ENCODE data around the gene SLC8B1.

Gene SLC8B1

DNA sequence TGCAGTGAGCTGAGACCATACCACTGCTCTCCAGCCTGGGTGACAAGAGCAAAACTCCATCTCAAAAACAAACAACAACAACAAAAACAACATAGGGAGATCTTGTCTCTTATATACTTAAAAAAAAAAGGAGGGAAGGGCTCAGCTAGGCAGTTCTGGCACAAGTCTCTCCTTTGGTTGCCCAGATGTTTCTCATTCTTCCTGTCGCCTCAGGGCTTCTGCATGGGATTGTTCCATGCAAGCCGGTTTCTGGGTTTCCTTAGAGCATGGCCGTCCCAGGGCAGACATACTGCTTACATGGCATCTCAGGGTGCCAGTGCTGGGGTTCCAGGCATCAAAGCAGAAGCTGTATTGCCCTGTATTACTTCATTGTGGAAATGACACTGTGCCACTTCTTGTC is 5.2 kb upstream of the SLC8B1 start:
- no peak overlapping the region for H3K27ac Mint-ChIP-seq
- no peak overlapping the region for H3K4me3 Mint-ChIP-seq
- TF ChIP-seq, protein P1, sequence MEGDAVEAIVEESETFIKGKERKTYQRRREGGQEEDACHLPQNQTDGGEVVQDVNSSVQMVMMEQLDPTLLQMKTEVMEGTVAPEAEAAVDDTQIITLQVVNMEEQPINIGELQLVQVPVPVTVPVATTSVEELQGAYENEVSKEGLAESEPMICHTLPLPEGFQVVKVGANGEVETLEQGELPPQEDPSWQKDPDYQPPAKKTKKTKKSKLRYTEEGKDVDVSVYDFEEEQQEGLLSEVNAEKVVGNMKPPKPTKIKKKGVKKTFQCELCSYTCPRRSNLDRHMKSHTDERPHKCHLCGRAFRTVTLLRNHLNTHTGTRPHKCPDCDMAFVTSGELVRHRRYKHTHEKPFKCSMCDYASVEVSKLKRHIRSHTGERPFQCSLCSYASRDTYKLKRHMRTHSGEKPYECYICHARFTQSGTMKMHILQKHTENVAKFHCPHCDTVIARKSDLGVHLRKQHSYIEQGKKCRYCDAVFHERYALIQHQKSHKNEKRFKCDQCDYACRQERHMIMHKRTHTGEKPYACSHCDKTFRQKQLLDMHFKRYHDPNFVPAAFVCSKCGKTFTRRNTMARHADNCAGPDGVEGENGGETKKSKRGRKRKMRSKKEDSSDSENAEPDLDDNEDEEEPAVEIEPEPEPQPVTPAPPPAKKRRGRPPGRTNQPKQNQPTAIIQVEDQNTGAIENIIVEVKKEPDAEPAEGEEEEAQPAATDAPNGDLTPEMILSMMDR (IDR thresholded peaks at IDR 0.05), result no peak
- H3K36me3 Mint-ChIP-seq (ENCODE audit: low read depth), result no peaks in the 10 kb centered on the region
- H3K27me3 Mint-ChIP-seq (ENCODE audit: low read depth, poor library complexity), result peaks cover 45% of the 10 kb centered on the region
- no peaks in the 10 kb centered on the region for H3K4me1 Mint-ChIP-seq
- DNase-seq, result no peak
- H3K9me3 Mint-ChIP-seq, result no peaks in the 10 kb centered on the region

DNA sequence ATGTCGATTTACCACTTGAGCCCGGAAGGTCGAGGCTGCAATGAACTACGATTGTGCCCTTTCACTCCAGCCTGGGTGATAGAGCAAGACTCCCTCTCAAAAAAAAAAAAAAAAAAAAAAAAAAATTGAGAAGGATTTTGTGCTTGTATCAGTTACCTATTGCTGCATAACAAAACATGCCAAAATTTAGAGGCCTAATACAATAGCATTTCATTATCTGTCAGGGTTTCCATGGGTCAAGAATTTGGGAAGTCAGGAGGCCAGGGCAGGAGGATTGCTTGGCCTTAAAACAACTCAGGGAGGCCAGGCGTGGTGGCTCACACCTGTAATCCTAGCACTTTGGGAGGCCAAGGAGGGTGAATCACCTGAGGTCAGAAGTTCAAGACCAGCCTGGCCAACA is 4.6 kb upstream of the SLC8B1 start:
- no peaks in the 10 kb centered on the region for H3K9me3 Mint-ChIP-seq
- no peak for DNase-seq
- H3K4me1 Mint-ChIP-seq, result peaks cover 3% of the 10 kb centered on the region
- H3K27ac Mint-ChIP-seq, result no peak overlapping the region
- no peaks in the 10 kb centered on the region for H3K36me3 Mint-ChIP-seq (ENCODE audit: low read depth)
- TF ChIP-seq, protein P1 (IDR thresholded peaks at IDR 0.05), result no peak
- no peak overlapping the region for H3K4me3 Mint-ChIP-seq
- H3K27me3 Mint-ChIP-seq (ENCODE audit: low read depth, poor library complexity), result peaks cover 48% of the 10 kb centered on the region

DNA sequence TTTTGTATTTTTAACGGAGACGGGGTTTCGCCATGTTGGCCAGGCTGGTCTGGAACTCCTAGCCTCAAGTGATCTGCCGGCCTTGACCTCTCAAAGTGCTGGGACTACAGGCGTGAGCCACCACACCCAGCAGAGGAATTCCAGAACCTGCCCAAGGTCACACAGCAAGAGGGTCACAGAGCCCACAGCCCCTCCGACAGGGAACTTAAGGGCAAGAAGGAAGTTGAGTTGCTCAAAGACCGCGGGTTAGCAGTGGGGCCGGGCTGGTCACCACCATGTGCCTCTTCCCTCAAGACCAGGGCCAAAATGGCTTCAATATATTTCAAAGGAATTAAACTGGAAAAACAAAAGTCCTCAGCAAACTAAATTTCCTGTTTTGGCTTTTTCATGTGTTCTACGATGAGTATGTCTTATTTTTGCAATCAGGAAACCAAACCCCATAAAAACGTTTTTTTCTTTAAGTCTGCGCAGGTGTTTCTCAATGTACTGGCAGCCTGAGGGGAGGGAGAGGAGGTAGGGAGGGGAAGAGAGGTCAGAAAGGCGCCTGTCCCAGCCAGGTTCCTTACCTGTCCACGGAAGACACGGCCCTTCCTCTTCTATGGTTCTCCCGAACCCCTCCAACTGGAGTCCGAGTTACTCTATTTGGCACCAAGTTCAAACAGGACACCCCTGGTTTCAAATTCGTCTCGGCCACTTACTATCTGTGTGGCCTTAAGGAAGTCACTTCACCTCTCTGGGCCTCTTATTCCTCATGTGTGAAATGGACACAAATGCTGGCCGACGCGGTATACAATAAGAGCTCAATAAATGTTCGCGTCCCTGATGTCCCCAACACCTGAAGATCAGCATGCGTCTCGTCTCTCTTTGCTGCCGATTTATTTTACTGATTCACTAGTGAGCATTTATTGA is 778 bp downstream of the SLC8B1 start:
- H3K4me1 Mint-ChIP-seq, result peaks cover 6% of the 10 kb centered on the region
- TF ChIP-seq, protein P1 (IDR thresholded peaks at IDR 0.05), result no peak
- no peak for DNase-seq
- no peaks in the 10 kb centered on the region for H3K9me3 Mint-ChIP-seq
- peak overlapping the region; percentile 87 for H3K4me3 Mint-ChIP-seq
- H3K36me3 Mint-ChIP-seq (ENCODE audit: low read depth), result peaks cover 9% of the 10 kb centered on the region
- H3K27ac Mint-ChIP-seq, result no peak overlapping the region
- peaks cover 58% of the 10 kb centered on the region for H3K27me3 Mint-ChIP-seq (ENCODE audit: low read depth, poor library complexity)

DNA sequence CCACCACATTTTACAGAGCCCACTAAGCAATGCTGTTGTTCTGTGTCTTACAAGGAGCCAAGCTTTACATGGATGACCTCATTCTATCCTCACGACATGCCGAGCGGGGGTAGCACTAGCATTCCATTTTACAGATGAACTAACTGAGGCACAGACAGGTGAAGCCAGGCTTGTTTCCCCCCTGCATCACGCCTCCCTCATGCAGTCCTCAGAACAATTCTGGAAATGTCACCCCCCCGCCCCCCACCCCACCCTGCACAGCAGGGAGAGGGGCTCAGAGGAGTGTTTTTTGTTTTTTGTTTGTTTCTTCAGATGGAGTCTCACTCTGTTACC is 1.5 kb downstream of the SLC8B1 start:
- Mint-ChIP-seq H3K27ac (no peak overlapping the region), H3K4me3 (no peak overlapping the region), H3K4me1 (peaks cover 6% of the 10 kb centered on the region), H3K36me3 (ENCODE audit: low read depth) (peaks cover 9% of the 10 kb centered on the region), H3K27me3 (ENCODE audit: low read depth, poor library complexity) (peaks cover 56% of the 10 kb centered on the region), H3K9me3 (no peaks in the 10 kb centered on the region)
- DNase-seq, result no peak
- TF ChIP-seq, protein P1 (IDR thresholded peaks at IDR 0.05), result no peak

DNA sequence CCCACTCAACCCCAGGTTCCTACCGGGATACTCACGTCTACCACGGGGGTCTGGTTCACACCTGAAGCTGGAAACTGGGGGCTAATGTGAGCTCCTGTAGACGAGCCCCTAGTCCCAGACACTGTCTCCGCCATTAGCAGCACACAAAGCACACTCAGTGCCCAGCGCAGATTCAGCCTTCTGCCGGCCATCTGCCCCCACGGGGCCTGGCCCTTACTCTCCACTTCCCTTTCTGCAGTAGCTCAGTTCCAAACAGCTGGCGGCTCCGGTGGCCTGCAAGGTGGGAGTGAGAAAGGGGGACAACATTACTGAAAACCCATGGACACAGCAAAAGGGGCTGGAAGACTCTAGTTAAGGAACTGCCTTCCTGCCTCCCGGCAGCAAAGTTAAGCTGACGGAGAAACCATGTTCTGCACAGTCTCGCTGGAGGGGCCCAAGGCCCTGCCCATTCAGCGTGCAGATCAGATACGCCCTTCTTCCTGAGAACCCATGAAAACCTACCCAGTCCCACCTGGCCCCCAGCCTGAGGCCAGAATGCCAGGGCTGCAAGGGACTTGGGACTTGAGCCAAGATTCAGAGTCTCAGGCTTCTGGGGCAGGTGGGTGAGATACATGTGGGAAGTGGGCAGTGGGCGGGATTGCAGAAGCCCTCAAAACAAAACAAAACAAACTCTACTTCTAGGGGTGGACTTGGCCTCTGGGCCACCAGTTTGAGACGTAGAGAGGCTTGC is 2.1 kb downstream of the SLC8B1 start:
- H3K27ac Mint-ChIP-seq, result no peak overlapping the region
- TF ChIP-seq, protein P1 (IDR thresholded peaks at IDR 0.05), result no peak
- no peaks in the 10 kb centered on the region for H3K9me3 Mint-ChIP-seq
- no peak overlapping the region for H3K4me3 Mint-ChIP-seq
- peaks cover 6% of the 10 kb centered on the region for H3K4me1 Mint-ChIP-seq
- peaks cover 9% of the 10 kb centered on the region for H3K36me3 Mint-ChIP-seq (ENCODE audit: low read depth)
- no peak for DNase-seq
- peaks cover 54% of the 10 kb centered on the region for H3K27me3 Mint-ChIP-seq (ENCODE audit: low read depth, poor library complexity)

Measured in nephron progenitor cell (in vitro differentiated cells).